Esophagus mucosa (tissue), 1 donor: ENCODE measurements around the gene SLCO2B1. TPM values are rescaled to one million over a fixed set of nuclear protein-coding genes. Genes with fewer than 3 reads are reported as not detected.

Experiments
- ATAC-seq: fragments of 200-7000 bp; cut with Tn5 transposase; one replicate; pipeline ENCODE4 v1.9.1; 2020
- total RNA-seq: library from RNA; stranded (reverse); gene quantifications from one replicate; pipeline ENCODE4 v1.2.4, GENCODE V29; 2023
- donor health status: DM: yes; HTN: yes; CAD: no.

SLCO2B1 gene
- total RNA-seq, 1 donor from 2014 or later = 9.7 TPM

GRCh38 chr11:75223954-75224643 is 73.2 kb downstream of the SLCO2B1 start:
- ATAC-seq = no peak

GRCh38 chr11:75225794-75226193 is 74.9 kb downstream of the SLCO2B1 start:
- ATAC-seq = no peak

DNA sequence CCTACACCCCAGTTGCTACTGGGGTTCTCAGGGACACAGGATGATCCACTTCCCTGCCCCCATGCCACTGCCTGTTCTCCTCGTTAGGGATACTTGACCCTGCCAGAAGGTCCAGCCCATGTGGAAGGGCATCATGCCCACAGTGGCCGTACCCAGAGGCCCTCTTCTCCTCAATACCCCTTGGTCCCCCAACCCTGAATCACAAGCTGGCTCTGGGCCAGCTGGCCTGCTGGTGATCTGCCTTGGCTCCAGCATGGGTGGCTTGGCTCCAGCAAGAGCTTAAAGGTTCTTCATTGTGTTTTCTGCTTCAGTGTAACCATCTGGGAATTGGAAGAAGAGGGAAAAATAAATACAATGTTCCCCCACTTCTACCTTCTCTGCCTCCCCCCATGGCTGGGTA is 78.6 kb downstream of the SLCO2B1 start:
- no peak for ATAC-seq

GRCh38 chr11:75230621-75231020 is 79.7 kb downstream of the SLCO2B1 start:
- ATAC-seq = no peak

DNA sequence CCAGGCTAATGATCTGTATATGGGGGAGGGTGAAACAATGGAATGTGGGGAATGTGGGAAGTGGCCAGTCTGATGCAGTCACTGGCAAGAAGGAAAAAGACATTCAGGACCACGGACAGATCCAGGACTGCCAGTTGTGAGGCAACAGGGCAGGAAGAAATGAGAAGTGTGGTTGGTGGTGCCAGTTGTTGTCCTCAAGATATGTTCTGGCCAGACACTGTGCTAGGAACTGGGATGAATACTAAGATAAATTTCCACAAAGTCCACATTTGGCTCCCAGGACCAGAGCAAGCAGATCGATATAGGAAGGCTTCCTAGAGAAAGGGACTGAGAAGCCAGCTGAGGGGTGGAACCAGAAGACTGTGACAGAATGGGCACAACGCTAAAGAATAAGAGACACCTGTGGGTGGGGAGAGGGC is 82.9 kb downstream of the SLCO2B1 start:
- ATAC-seq = no peak

DNA sequence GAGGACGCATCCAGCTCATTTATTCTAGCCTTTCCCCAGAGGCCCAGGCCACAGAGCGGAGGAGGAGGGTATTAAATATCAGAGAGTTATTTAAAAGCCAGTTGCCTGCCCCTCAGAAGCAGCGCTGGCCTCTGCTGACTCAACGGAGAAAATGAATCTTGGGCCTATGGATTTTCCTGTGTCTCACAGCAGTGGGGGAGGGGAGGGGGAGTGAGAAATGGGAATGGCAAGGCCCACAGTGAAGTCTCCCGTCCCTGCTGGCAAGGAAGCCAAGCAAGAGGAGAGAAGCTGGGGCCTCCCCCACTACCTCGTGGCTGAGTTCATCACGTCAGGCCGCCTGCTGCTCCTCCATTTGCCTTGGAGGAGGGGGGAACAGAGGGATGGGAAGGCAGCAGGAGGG is 85.2 kb downstream of the SLCO2B1 start:
- no peak for ATAC-seq

DNA sequence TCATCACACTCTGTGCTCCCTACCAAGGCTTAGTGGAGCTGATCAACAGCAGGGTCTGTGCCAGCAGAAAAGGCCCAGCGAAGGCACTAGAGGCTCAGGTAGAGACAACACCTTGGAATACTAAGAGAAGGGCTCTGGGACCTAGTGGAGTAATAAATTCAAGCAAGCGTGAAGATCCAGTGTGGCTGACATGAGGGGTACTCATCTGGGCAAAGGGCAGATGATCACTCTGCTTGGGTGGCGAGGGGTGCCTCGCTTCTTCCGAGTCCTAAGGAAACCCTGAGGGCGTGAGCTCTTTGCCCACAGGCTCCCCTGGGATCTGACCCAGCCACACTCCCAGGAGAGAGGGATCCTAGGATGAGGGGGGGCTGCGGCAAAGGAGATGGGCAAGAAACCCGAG is 86.1 kb downstream of the SLCO2B1 start:
- no peak for ATAC-seq

DNA sequence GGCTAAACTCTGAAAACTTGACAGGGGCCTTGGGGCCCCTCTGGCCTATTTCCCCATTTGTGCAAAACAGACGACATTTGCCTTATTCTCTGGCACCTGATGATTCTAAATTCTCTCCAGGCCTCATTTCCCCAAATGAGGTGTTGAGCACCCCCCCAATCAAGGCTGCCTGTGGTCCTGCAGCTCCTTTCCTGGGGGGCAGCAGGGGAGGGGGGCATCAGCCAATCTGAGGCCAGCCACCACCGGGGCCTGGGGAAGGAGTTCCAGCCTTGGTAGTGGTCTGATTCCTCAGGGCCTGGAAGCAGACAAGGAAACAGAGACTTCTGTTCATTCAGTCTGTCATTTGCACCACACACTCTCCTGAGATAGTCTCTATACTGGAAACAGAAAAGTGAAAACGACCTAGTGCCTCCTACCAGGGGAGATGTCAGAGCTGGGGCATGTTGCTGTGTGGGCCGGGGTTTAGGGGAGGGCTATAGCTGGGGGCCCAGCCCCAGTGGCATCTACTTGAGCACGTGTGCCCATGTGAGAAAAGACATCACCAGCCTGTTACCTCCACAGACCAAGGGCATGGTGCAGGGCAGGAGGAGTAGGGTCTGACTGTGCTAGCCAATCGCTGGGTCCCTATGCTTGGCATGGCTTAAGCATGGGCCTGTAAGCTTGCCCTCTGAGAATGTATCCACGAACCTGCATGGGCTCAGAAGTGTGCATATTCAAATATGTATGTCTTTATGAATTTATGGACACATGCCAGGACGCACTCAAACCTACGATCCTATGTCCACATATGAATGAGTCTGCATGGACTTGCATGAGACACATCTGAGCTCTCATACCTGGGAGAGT is 87.9 kb downstream of the SLCO2B1 start:
- ATAC-seq = no peak

- ATAC-seq = no peak
These were observed 88.8 kb downstream of the SLCO2B1 start for GRCh38 chr11:75239531-75240290.

DNA sequence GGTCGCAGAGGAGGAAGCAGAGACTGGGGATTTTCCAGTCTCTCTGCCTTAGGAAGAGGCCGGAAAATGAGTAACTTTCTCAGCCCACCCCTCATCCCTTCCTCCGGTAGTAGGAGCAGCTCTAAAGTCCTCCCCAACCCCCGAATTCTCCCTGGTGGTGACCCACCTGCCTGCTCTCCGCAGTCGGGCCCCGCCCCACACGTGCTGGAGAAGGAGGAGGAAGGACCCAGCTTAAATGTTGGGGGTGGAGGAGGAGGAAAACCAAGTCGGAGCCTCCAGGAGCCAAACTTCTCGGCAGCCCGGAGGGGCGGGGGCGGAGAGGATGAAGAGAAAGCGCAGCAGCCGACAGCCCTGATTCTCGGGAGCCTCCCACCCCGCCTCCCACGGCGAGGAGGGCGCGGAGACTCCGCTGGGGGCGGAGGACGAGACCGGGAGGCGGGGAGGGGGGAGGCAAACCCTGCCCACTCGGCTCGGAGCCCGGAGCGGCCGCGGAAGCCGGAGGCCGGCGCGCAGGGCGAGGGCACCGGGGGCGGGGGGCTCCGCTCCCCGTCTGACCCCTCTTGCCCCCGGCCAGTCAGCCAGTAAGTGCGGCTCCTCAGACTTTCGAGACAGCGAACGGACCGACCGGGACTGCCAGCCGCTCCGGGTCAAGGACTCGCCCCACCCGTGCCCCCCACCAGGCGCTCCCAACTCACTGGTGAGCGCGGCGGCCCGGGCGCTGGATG is 89.6 kb downstream of the SLCO2B1 start, which contains the start of gene TPBGL:
Gene TPBGL, plus strand, starts transcription at position 464 of the 725 bp plus-strand sequence. CDS start 276 bp downstream, outside the sequence.
- no peak for ATAC-seq

- ATAC-seq = peak; percentile 96
These were observed 90.4 kb downstream of the SLCO2B1 start for GRCh38 chr11:75241036-75241905.

DNA sequence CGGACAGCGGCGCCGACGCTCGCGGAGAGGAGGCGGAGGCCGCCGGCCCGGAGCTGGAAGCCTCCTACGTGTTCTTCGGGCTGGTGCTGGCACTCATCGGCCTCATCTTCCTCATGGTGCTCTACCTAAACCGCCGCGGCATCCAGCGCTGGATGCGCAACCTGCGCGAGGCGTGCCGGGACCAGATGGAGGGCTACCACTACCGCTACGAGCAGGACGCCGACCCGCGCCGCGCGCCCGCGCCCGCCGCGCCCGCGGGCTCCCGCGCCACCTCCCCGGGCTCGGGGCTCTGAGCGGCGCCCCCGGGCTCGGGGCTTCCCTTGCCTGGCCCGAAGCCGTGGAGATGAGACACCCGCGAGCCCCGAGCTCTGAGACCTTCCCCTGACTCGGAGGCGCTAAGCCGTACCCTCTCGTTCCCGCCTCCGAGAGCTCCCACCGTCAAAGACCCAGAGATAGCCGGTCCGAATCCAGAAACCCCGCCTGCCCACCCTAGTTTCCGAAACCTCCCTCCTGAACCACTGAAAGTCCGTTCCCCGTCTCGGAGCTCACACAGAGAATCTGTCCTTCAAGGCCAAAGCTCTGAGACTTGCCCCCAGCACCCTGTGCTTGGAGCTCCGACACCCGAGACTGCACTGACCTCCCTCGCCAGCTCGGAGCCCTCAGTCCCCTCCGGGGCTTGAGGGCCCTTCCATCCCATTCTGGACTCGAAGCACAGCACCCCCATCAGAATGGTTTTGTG is 91.2 kb downstream of the SLCO2B1 start:
- no peak for ATAC-seq

DNA sequence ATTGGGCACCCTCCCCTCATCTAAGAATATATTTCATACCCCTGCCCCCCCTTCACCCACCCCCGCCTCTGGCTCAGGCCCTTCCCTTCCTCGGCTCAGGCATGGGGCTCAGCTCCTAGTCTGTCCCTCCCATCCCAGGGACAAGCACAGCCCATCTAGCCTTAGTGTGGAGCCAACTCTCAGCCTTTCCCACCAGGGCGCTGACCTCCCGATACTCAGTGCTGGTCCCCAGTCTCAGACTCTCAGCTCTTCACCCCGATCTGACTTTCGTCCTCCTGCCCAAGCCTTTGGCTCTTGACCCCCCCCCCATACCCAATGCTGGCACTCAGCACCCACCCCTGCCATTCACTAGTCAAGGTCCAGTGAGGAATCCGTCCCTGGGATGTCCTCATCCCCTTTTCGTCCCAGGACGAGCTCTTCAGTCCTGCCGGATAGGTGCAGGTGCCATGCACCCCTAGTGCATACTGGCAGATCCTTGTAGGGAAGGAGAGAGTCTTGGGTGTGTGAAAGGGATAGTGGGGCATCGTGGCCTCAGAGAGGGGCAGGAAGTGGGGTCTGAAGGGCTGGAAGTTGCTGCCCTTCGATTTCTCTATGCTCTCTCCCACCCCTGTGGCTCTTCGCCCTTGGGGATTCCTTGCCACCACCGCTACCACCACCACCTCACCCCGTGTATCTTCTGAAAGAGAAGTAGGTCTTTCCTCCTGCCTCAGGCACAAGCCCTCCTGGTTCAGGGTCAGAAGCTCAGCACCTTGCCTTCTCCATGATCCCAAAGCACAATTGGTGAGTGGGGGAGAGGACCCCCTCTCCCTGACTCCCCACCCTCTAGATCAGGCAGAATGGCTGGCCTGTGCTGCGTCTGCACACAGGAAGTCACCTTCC is 92.1 kb downstream of the SLCO2B1 start:
- ATAC-seq = no peak

DNA sequence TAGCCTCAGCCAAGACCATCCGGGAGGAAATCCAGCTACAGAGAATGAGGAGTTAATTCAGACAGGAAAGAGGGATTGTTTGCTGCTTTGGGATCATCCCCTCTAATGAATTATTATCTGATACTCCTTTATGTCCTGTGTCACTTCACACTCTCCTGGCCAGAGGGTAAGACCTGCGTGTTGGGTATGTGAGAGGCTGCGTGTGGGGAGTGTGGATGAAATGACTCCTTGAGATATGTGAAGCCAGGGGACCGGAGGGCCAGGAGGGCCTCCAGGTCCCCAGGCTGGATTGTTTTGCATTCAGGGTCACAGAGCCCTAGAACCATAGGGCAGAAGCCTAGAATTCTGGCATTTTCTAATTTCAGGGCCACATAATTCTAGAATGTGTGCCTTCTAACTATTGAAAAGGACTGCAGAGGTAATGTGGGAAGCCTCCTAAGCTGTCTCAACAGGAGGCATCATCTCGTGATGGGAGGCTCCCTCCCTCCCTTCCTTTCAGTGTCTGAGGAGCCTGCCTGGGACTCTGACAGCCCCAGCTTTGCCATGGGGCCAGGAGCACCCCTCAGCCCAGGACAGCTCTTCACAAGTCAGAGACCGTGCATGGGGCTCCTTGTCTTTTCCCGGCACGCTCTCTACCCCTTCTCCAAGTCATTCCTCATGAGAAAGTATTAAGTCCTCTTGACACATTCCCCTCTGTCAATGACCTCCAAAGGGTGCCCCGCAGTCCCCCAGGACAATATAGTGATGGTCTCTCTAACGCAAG is 93.3 kb downstream of the SLCO2B1 start:
- ATAC-seq = no peak

- ATAC-seq = no peak
These were observed 94.6 kb downstream of the SLCO2B1 start for GRCh38 chr11:75245356-75246005.

GRCh38 chr11:75246006-75246670 is 95.2 kb downstream of the SLCO2B1 start:
- no peak for ATAC-seq

- no peak for ATAC-seq
These were observed 95.9 kb downstream of the SLCO2B1 start for GRCh38 chr11:75246671-75247350.
